B cell (primary cell): Measurements from ENCODE around the gene CACUL1. TPM values are rescaled to one million over a fixed set of nuclear protein-coding genes. Genes with fewer than 3 reads are reported as not detected.
"Not testable (repeated sequence)": the region's sequence is repeated elsewhere in the genome, so short reads cannot be mapped to it uniquely, and the experiment has no call there.

ENCODE experiments used
- ATAC-seq: fragments of 200-7000 bp; cut with Tn5 transposase; one replicate; pipeline ENCODE4 v1.10.0; 2021; ENCODE audit warnings: low read depth, mild to moderate bottlenecking, moderate number of reproducible peaks, moderate library complexity
- CTCF ChIA-PET: fragments of 350-600 bp; sonication (Branson Sonifier 250); formaldehyde crosslinking; loops from one replicate; lab custom pipeline; 2021; ENCODE audit warnings: antibody characterized with exemption, inconsistent platforms; lab: Charles Lee
- POLR2A ChIA-PET: fragments of 350-600 bp; sonication (Branson Sonifier 250); formaldehyde crosslinking; loops from one replicate; lab custom pipeline; 2021; ENCODE audit warnings: antibody characterized with exemption; lab: Charles Lee
- DNase-seq: peaks from one replicate; pipeline ENCODE4 v3.0.0; 2013
- H2AFZ ChIP-seq: 2 replicates; pipeline ENCODE4 v1.6.1; 2012; ENCODE audit warnings: mild to moderate bottlenecking, low read depth, low read length; ENCODE audit not compliant: insufficient read depth, poor library complexity, severe bottlenecking
- H3K27ac ChIP-seq, 2 donors: 1 replicate in 1 of 2; 2 replicates in 1 of 2; pipeline ENCODE4 v1.5.1; 2012 to 2013; ENCODE audit warnings: low read length in 2 of 2, mild to moderate bottlenecking in 2 of 2, moderate library complexity in 1 of 2
- H3K27me3 ChIP-seq, 4 experiments: fragments of 200-600 bp in 1 of 4; sonication (generic) in 1 of 4; replicated peaks in 1 of 4; 1 replicate in 2 of 4; 2 replicates in 2 of 4; pipeline versions ENCODE4 v1.6.1 to v1.7.0; 2013 to 2016; ENCODE audit warnings: low read length in 3 of 4, mild to moderate bottlenecking in 2 of 4, mixed read lengths in 1 of 4, moderate library complexity in 1 of 4; ENCODE audit not compliant: insufficient read depth in 4 of 4, control insufficient read depth in 3 of 4; ENCODE audit errors: control extremely low read depth in 1 of 4
- H3K36me3 ChIP-seq, 2 experiments: replicated peaks in 1 of 2; 1 replicate in 1 of 2; 2 replicates in 1 of 2; pipeline versions ENCODE4 v1.6.1 to v1.7.1; 2013; ENCODE audit warnings: low read length in 1 of 2; ENCODE audit not compliant: insufficient read depth in 2 of 2, control insufficient read depth in 1 of 2; ENCODE audit errors: control extremely low read depth in 1 of 2, extremely low read depth in 1 of 2
- H3K4me1 ChIP-seq, 2 donors: fragments of 200-600 bp in 1 of 2; sonication (generic) in 1 of 2; 1 replicate in 1 of 2; 2 replicates in 1 of 2; pipeline versions ENCODE4 v1.5.1 to v1.6.1; 2013 to 2017; ENCODE audit warnings: low read length in 2 of 2; ENCODE audit not compliant: control insufficient read depth in 2 of 2, insufficient read depth in 2 of 2
- H3K4me2 ChIP-seq: replicated peaks from 2 replicates; pipeline ENCODE3; 2012; ENCODE audit warnings: mild to moderate bottlenecking, low read depth, low read length; ENCODE audit not compliant: poor library complexity, severe bottlenecking
- H3K4me3 ChIP-seq, 5 experiments: fragments of 200-600 bp in 1 of 5; sonication (generic) in 1 of 5; 1 replicate in 3 of 5; 2 replicates in 2 of 5; pipeline versions ENCODE4 v1.5.1 to v1.7.0; 2011 to 2016; ENCODE audit warnings: low read length in 4 of 5, mild to moderate bottlenecking in 4 of 5, low read depth in 2 of 5, control low read depth in 1 of 5, moderate library complexity in 1 of 5; ENCODE audit not compliant: insufficient read depth in 1 of 5; ENCODE audit errors: control extremely low read depth in 1 of 5, extremely low read depth in 1 of 5
- H3K79me2 ChIP-seq: fragments of 200-600 bp; sonication (generic); one replicate; pipeline ENCODE4 v1.6.0; 2016; ENCODE audit warnings: low read length; ENCODE audit not compliant: control insufficient read depth, insufficient read depth
- H3K9ac ChIP-seq: fragments of 200-600 bp; sonication (generic); 2 replicates; pipeline ENCODE4 v1.6.1; 2017; ENCODE audit warnings: mild to moderate bottlenecking, low read length, moderate library complexity
- H3K9me3 ChIP-seq, 3 donors: one replicate each; pipeline versions ENCODE4 v1.6.1 to v1.7.1; 2013; ENCODE audit warnings: low read length in 2 of 3; ENCODE audit not compliant: control insufficient read depth in 2 of 3, insufficient read depth in 1 of 3; ENCODE audit errors: control extremely low read depth in 1 of 3
- H4K20me1 ChIP-seq: 2 replicates; pipeline ENCODE4 v1.6.0; 2012; ENCODE audit warnings: mild to moderate bottlenecking, low read length; ENCODE audit not compliant: insufficient read depth, control insufficient read depth, poor library complexity, severe bottlenecking
- H3K27ac Mint-ChIP-seq: one replicate; pipeline ENCODE4 v1.8.0; 2021; ENCODE audit warnings: mixed read lengths
- H3K27me3 Mint-ChIP-seq: one replicate; pipeline ENCODE4 v1.8.0; 2021; ENCODE audit warnings: mixed read lengths
- H3K4me1 Mint-ChIP-seq: one replicate; pipeline ENCODE4 v1.8.0; 2021; ENCODE audit warnings: mixed read lengths
- H3K4me3 Mint-ChIP-seq: one replicate; pipeline ENCODE4 v1.8.0; 2021; ENCODE audit warnings: mixed read lengths
- H3K9me3 Mint-ChIP-seq: one replicate; pipeline ENCODE4 v1.8.0; 2022; ENCODE audit warnings: mixed read lengths; ENCODE audit not compliant: insufficient read depth
- CTCF ChIP-seq: fragments of 200-600 bp; IDR thresholded peaks from one replicate; pipeline ENCODE4 v1.8.0; 2022; ENCODE audit warnings: antibody characterized with exemption, mild to moderate bottlenecking
- EZH2 ChIP-seq: IDR thresholded peaks from 2 replicates; pipeline ENCODE4 v1.6.1; 2012; ENCODE audit warnings: borderline replicate concordance, low read depth, mild to moderate bottlenecking, moderate library complexity, low read length; ENCODE audit not compliant: insufficient read depth, poor library complexity, severe bottlenecking
- WGBS: methylation state at CpG from one replicate; pipeline ENCODE4 v1.1.5; 2013; ENCODE audit warnings: missing lambda C conversion rate; ENCODE audit not compliant: insufficient coverage; 5-methylcytosine and 5-hydroxymethylcytosine counted together
- intact Hi-C: fragments of 100-400 bp; cut with micrococcal nuclease; formaldehyde crosslinking; loops from one replicate; pipeline ENCODE4 v1.10.0; 2022
- polyA plus RNA-seq: library from polyadenylated mRNA; depleted of rRNA; stranded (reverse); fragments of >200 nt; gene quantifications from 2 replicates; pipeline ENCODE4 v1.2.3, GENCODE V29; 2012
- total RNA-seq, 2 donors: library from RNA; stranded (reverse); fragments of 120-200 nt in 1 of 2; gene quantifications; 1 replicate in 1 of 2; 2 replicates in 1 of 2; pipeline versions ENCODE4 v1.2.3 to v1.2.4, GENCODE V29; 2013 to 2022

Gene CACUL1
- total and polyA plus RNA-seq, 2 donors (not counting 1 experiment from before 2014, with no cell fraction given): 7.4 to 39.5 TPM

GRCh38 chr10:118745056-118745455 lies 9.7 kb downstream of the CACUL1 start:
- no peak for ATAC-seq
- intact Hi-C loops: no loop called here

GRCh38 chr10:118744346-118744918 lies 10.3 kb downstream of the CACUL1 start:
- ATAC-seq, H3K9me3 Mint-ChIP-seq, H3K9ac ChIP-seq, H2AFZ ChIP-seq, H3K27ac Mint-ChIP-seq, H3K4me3 Mint-ChIP-seq, H3K27ac ChIP-seq, H3K27me3 Mint-ChIP-seq, H3K4me1 ChIP-seq, H3K36me3 ChIP-seq, H3K9me3 ChIP-seq, H3K4me2 ChIP-seq, H3K4me3 ChIP-seq, DNase-seq, POLR2A ChIA-PET, intact Hi-C loops, H3K27me3 ChIP-seq: not testable (repeated sequence)
- peaks cover 51% of the 10 kb centered on the region for H3K4me1 Mint-ChIP-seq
- 93% methylated on average over 6 of the region's 9 CpGs for WGBS
- H3K79me2 ChIP-seq: peaks cover 100% of the 10 kb centered on the region
- peaks cover 44% of the 10 kb centered on the region for H4K20me1 ChIP-seq
- CTCF ChIA-PET: interaction anchor here (0.7 kb wide), 1 partner anchor 174 kb away, joined by 3 read pairs; no protein-coding TSS in a partner anchor

More at GRCh38 chr10:118745056-118745455, 9.7 kb downstream of the CACUL1 start:
- H3K36me3 ChIP-seq: peaks cover 1 to 6% of the 10 kb centered on the region in 2 experiments
- no peak overlapping the region for H3K4me2 ChIP-seq
- H3K4me1 Mint-ChIP-seq: peaks cover 51% of the 10 kb centered on the region
- no peaks in the 10 kb centered on the region for H3K27me3 Mint-ChIP-seq
- H3K4me1 ChIP-seq: peaks cover 0 to 4% of the 10 kb centered on the region in 2 donors
- POLR2A ChIA-PET: no interaction called here
- H3K27ac ChIP-seq: no peak overlapping the region
- H3K9me3 ChIP-seq: peaks cover 0 to 2% (median 0%) of the 10 kb centered on the region in 3 donors
- no peak overlapping the region for H3K4me3 ChIP-seq
- no peak overlapping the region for H3K4me3 Mint-ChIP-seq
- peaks cover 100% of the 10 kb centered on the region for H3K79me2 ChIP-seq
- WGBS: no CpG with 5 or more reads among the region's 4 CpGs
- no peaks in the 10 kb centered on the region for H3K27me3 ChIP-seq
- no peak overlapping the region for H3K9ac ChIP-seq
- no peak overlapping the region for H2AFZ ChIP-seq
- H3K9me3 Mint-ChIP-seq: peaks cover 4% of the 10 kb centered on the region
- TF ChIP-seq EZH2 (no peak), CTCF (no peak)
- H4K20me1 ChIP-seq: peaks cover 44% of the 10 kb centered on the region
- H3K27ac Mint-ChIP-seq: no peak overlapping the region
- CTCF ChIA-PET: interaction anchor here (0.7 kb wide), 1 partner anchor 173 kb away, joined by 3 read pairs; no protein-coding TSS in a partner anchor
- DNase-seq: no peak
